CD14-positive monocyte (primary cell): ENCODE data around the gene LYSMD3. TPM values are rescaled to one million over a fixed set of nuclear protein-coding genes. Genes with fewer than 3 reads are reported as not detected.

Source experiments
- DNase-seq, 3 donors: peaks; one replicate each; pipeline ENCODE4 v3.0.0-alpha.2; 2011 to 2022
- H2AFZ ChIP-seq: 2 replicates; pipeline ENCODE4 v1.6.0; 2012; ENCODE audit warnings: mild to moderate bottlenecking, low read depth, low read length, inconsistent platforms; ENCODE audit not compliant: insufficient read depth, poor library complexity, severe bottlenecking
- H3K27ac ChIP-seq, 2 donors: 1 replicate in 1 of 2; 2 replicates in 1 of 2; pipeline ENCODE4 v1.5.1; 2012 to 2013; ENCODE audit warnings: low read length in 2 of 2, control low read depth in 1 of 2, inconsistent platforms in 1 of 2, low read depth in 1 of 2, mild to moderate bottlenecking in 1 of 2
- H3K27me3 ChIP-seq, 2 donors: one replicate each; pipeline versions ENCODE4 v1.6.0 to v1.6.1; 2011 to 2013; ENCODE audit warnings: low read length in 2 of 2; ENCODE audit not compliant: control insufficient read depth in 2 of 2, insufficient read depth in 2 of 2
- H3K36me3 ChIP-seq, 2 donors: replicated peaks in 1 of 2; 1 replicate in 1 of 2; 2 replicates in 1 of 2; pipeline versions ENCODE4 v1.5.1 to v1.6.1; 2012 to 2013; ENCODE audit warnings: low read length in 2 of 2, control low read depth in 1 of 2, inconsistent platforms in 1 of 2, mild to moderate bottlenecking in 1 of 2; ENCODE audit not compliant: insufficient read depth in 2 of 2, control insufficient read depth in 1 of 2
- H3K4me1 ChIP-seq, 2 donors: 1 replicate in 1 of 2; 2 replicates in 1 of 2; pipeline versions ENCODE4 v1.5.1 to v1.6.1; 2012 to 2013; ENCODE audit warnings: low read length in 2 of 2, control low read depth in 1 of 2, inconsistent platforms in 1 of 2, mild to moderate bottlenecking in 1 of 2, moderate library complexity in 1 of 2; ENCODE audit not compliant: insufficient read depth in 2 of 2, control insufficient read depth in 1 of 2
- H3K4me2 ChIP-seq: replicated peaks from 2 replicates; pipeline ENCODE3; 2012; ENCODE audit warnings: low read length, moderate library complexity, mild to moderate bottlenecking; ENCODE audit not compliant: poor library complexity, severe bottlenecking; ENCODE audit errors: extremely low read depth
- H3K4me3 ChIP-seq, 3 experiments: fragments of 200-600 bp in 1 of 3; sonication (generic) in 1 of 3; replicated peaks in 1 of 3; 1 replicate in 2 of 3; 2 replicates in 1 of 3; pipeline ENCODE4 v1.5.1; 2011 to 2013; ENCODE audit warnings: low read length in 3 of 3, mild to moderate bottlenecking in 3 of 3, control low read depth in 2 of 3, low read depth in 2 of 3, inconsistent platforms in 1 of 3, moderate library complexity in 1 of 3
- H3K79me2 ChIP-seq: 2 replicates; pipeline ENCODE4 v1.6.0; 2012; ENCODE audit warnings: mild to moderate bottlenecking, control low read depth, inconsistent platforms, low read length, moderate library complexity; ENCODE audit not compliant: insufficient read depth
- H3K9ac ChIP-seq: 2 replicates; pipeline ENCODE4 v1.6.0; 2017; ENCODE audit warnings: low read length, mild to moderate bottlenecking; ENCODE audit not compliant: insufficient read depth, poor library complexity, severe bottlenecking
- H3K9me3 ChIP-seq, 2 donors: replicated peaks in 1 of 2; 1 replicate in 1 of 2; 2 replicates in 1 of 2; pipeline versions ENCODE4 v1.5.1 to v1.6.1; 2012 to 2013; ENCODE audit warnings: low read length in 2 of 2, control low read depth in 1 of 2; ENCODE audit not compliant: control insufficient read depth in 1 of 2, insufficient read depth in 1 of 2
- H4K20me1 ChIP-seq: 2 replicates; pipeline ENCODE4 v1.6.0; 2012; ENCODE audit warnings: mild to moderate bottlenecking, low read length, control low read depth, moderate library complexity; ENCODE audit not compliant: insufficient read depth
- H3K27ac Mint-ChIP-seq, 7 donors: one replicate each; pipeline ENCODE4 v1.8.0; 2020; ENCODE audit warnings: mild to moderate bottlenecking in 7 of 7, mixed read lengths in 7 of 7, moderate library complexity in 6 of 7, inconsistent platforms in 2 of 7
- H3K27me3 Mint-ChIP-seq, 3 donors: one replicate each; pipeline ENCODE4 v1.8.0; 2021 to 2022; ENCODE audit warnings: low read depth in 3 of 3, mild to moderate bottlenecking in 3 of 3, mixed read lengths in 3 of 3, moderate library complexity in 3 of 3, inconsistent platforms in 1 of 3
- H3K36me3 Mint-ChIP-seq, 2 donors: one replicate each; pipeline ENCODE4 v1.8.0; 2020; ENCODE audit warnings: mixed read lengths in 2 of 2, inconsistent platforms in 1 of 2, mild to moderate bottlenecking in 1 of 2
- H3K4me1 Mint-ChIP-seq: one replicate; pipeline ENCODE4 v1.8.0; 2020; ENCODE audit warnings: mild to moderate bottlenecking, mixed read lengths
- H3K4me3 Mint-ChIP-seq, 2 donors: one replicate each; pipeline ENCODE4 v1.8.0; 2020; ENCODE audit warnings: mild to moderate bottlenecking in 2 of 2, mixed read lengths in 2 of 2, moderate library complexity in 1 of 2
- H3K9me3 Mint-ChIP-seq, 7 donors: one replicate each; pipeline ENCODE4 v1.8.0; 2020 to 2022; ENCODE audit warnings: mixed read lengths in 7 of 7, mild to moderate bottlenecking in 6 of 7, moderate library complexity in 6 of 7, inconsistent platforms in 2 of 7
- WGBS: methylation state at CpG from one replicate; pipeline ENCODE4 v1.1.5; 2013; ENCODE audit warnings: missing lambda C conversion rate; ENCODE audit not compliant: insufficient coverage; 5-methylcytosine and 5-hydroxymethylcytosine counted together
- intact Hi-C, 2 donors: fragments of 100-400 bp; cut with micrococcal nuclease; formaldehyde crosslinking; loops; one replicate each; pipeline versions ENCODE4 v1.15.0 to v1.15.1; 2023
- polyA plus RNA-seq, 3 donors: library from polyadenylated mRNA; depleted of rRNA in 1 of 3; unstranded in 2 of 3; stranded (reverse) in 1 of 3; fragments of 300-500 nt in 2 of 3; fragments of >200 nt in 1 of 3; fragmentation: Illumina TruSeq in 2 of 3; gene quantifications; 1 replicate in 2 of 3; 2 replicates in 1 of 3; pipeline ENCODE4 v1.2.3, GENCODE V29; 2012 to 2021
- TF ChIP-seq, protein P1 (sequence below): fragments of 200-600 bp; IDR thresholded peaks from one replicate; pipeline ENCODE4 v1.8.0; 2022; ENCODE audit warnings: antibody characterized with exemption, mild to moderate bottlenecking

Gene LYSMD3
- polyA plus RNA-seq, 3 donors: 6.0 to 12.1 (median 8.4) TPM

DNA sequence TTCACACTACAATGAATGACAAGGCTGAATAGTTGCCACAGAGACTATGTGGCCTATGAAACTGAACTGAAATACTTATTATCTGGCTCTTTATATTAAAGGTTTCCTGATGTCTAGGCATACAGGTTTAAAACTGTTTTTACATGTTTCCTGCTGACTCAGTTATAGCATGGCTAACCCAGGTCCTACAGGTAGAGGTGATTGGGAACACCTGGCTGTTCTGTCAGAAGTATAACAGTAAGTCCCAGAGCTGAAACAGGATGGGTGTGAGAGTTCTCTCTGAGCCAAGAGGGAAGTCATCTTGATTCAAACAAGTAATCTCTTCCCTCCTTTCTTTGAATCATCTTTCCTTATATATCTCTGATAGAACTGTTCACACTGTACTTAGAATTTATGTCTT is 24.3 kb upstream of the LYSMD3 start:
- no peak overlapping the region for H3K4me3 Mint-ChIP-seq

DNA sequence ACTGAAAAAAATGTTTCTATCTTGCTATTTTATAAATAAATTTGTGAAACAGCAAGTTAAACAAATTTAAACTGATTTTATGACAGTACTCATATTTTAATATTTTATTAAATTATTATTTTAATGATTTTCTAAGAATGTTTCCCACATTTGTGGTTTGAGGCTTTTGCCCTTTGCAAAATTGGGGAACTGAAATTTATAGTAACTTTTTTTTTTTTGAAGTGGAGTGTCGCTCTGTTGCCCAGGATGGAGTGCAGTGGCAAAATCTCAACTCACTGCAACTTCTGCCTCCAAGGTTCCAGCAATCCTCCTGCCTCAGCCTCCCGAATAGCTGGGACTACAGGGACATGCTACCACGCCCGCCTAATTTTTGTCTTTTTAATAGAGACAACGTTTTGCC is 22.0 kb upstream of the LYSMD3 start:
- Mint-ChIP-seq H3K4me3 (peak overlapping the region in 1 of 2 donors; percentile 53), H3K36me3 (no peaks in the 10 kb centered on the region), H3K27me3 (peaks cover 28 to 36% (median 35%) of the 10 kb centered on the region in 3 donors), H3K27ac (no peak overlapping the region), H3K4me1 (peaks cover 19% of the 10 kb centered on the region), H3K9me3 (peaks cover 0 to 4% (median 3%) of the 10 kb centered on the region in 7 donors)
- Histone ChIP-seq H3K9me3 (peaks cover 0 to 3% of the 10 kb centered on the region in 2 donors), H2AFZ (no peak overlapping the region), H4K20me1 (no peaks in the 10 kb centered on the region), H3K4me2 (no peak overlapping the region), H3K9ac (no peak overlapping the region), H3K4me3 (no peak overlapping the region), H3K79me2 (no peaks in the 10 kb centered on the region), H3K27ac (no peak overlapping the region), H3K4me1 (peaks cover 5 to 7% of the 10 kb centered on the region in 2 donors), H3K27me3 (peaks cover 42 to 45% of the 10 kb centered on the region in 2 donors), H3K36me3 (no peaks in the 10 kb centered on the region)
- TF ChIP-seq, protein P1, sequence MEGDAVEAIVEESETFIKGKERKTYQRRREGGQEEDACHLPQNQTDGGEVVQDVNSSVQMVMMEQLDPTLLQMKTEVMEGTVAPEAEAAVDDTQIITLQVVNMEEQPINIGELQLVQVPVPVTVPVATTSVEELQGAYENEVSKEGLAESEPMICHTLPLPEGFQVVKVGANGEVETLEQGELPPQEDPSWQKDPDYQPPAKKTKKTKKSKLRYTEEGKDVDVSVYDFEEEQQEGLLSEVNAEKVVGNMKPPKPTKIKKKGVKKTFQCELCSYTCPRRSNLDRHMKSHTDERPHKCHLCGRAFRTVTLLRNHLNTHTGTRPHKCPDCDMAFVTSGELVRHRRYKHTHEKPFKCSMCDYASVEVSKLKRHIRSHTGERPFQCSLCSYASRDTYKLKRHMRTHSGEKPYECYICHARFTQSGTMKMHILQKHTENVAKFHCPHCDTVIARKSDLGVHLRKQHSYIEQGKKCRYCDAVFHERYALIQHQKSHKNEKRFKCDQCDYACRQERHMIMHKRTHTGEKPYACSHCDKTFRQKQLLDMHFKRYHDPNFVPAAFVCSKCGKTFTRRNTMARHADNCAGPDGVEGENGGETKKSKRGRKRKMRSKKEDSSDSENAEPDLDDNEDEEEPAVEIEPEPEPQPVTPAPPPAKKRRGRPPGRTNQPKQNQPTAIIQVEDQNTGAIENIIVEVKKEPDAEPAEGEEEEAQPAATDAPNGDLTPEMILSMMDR: no peak
- intact Hi-C loops: no loop called here
- WGBS: 84% methylated on average over 3 of the region's 5 CpGs
- DNase-seq: no peak

More for the DNA sequence above, 24.3 kb upstream of the LYSMD3 start:
- peaks cover 65 to 68% of the 10 kb centered on the region in 2 donors for H3K27me3 ChIP-seq
- peaks cover 12 to 15% of the 10 kb centered on the region in 2 donors for H3K4me1 ChIP-seq
- no peak overlapping the region for H3K4me3 ChIP-seq
- H3K4me1 Mint-ChIP-seq: peaks cover 27% of the 10 kb centered on the region
- H2AFZ ChIP-seq: no peak overlapping the region
- H3K27ac Mint-ChIP-seq: no peak overlapping the region
- H3K9me3 ChIP-seq: peaks cover 3 to 16% of the 10 kb centered on the region in 2 donors
- no peaks in the 10 kb centered on the region for H3K36me3 ChIP-seq
- no peaks in the 10 kb centered on the region for H3K79me2 ChIP-seq
- peaks cover 51 to 58% (median 53%) of the 10 kb centered on the region in 3 donors for H3K27me3 Mint-ChIP-seq
- intact Hi-C loops: no loop called here
- H3K36me3 Mint-ChIP-seq: peaks cover 0 to 3% of the 10 kb centered on the region in 2 donors
- TF ChIP-seq, protein P1: no peak
- no peak overlapping the region for H3K9ac ChIP-seq
- no peaks in the 10 kb centered on the region for H4K20me1 ChIP-seq
- peaks cover 0 to 8% (median 5%) of the 10 kb centered on the region in 7 donors for H3K9me3 Mint-ChIP-seq
- no peak overlapping the region for H3K4me2 ChIP-seq
- H3K27ac ChIP-seq: no peak overlapping the region
- no peak for DNase-seq
